ENCODE results near the gene CDH24.
"Not testable (repeated sequence)": the region's sequence is repeated elsewhere in the genome, so short reads cannot be mapped to it uniquely, and the experiment has no call there.

The CDH24 gene

GRCh38 chr14:23006544-23007419, 50.5 kb downstream of the CDH24 start:
- intact Hi-C loops (cut with DNase I) = no loop called here
- peak; percentile 96 to 99 (median 98) for DNase-seq

GRCh38 chr14:23006188-23006534, 51.2 kb downstream of the CDH24 start:
- no peak for DNase-seq
- intact Hi-C loops (cut with DNase I) = no loop called here

GRCh38 chr14:23005451-23006187, 51.7 kb downstream of the CDH24 start:
- intact Hi-C loops (cut with DNase I) = no loop called here

DNA sequence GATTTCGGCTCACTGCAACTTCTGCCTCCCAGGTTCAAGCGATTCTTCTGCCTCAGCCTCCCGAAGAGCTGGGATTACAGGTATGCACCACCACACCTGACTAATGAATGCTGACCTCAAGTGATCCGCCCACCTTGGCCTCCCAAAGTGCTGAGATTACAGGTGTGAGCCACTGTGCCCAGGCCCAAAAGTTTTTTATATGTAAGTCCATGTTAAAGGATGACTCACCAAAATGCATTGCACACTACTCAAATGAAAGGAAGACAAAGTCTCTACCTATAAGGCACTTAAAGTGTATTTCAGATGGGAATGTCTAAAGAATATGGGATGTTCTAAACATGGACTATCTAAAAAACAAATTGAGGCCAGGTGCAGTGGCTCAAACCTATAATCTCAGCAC, 53.0 kb downstream of the CDH24 start:
- intact Hi-C loops (cut with DNase I) = not testable (repeated sequence)

More at GRCh38 chr14:23005451-23006187, 51.7 kb downstream of the CDH24 start:
- DNase-seq = no peak

DNA sequence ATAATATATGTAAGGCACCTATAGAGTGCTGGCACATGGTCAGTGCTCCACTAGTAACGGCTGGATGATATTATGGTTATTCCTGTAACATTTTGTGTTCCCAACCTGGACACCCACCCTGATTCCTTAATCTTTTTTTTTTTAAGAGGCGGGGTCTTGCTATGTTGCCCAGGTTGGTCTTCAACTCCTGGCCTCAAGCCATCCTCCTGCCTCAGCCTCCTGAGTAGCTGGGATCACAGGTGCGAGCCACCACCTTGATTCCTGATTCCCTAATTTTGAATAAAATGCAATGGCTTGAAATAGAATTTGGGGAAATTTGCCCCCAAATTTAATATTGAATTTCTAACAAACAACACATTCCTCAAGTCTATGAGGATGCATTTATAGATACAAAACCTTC, 54.7 kb downstream of the CDH24 start:
- intact Hi-C loops (cut with DNase I) = no loop called here
- no peak for DNase-seq

More for the DNA sequence above, 53.0 kb downstream of the CDH24 start:
- not testable (repeated sequence) for DNase-seq

DNA sequence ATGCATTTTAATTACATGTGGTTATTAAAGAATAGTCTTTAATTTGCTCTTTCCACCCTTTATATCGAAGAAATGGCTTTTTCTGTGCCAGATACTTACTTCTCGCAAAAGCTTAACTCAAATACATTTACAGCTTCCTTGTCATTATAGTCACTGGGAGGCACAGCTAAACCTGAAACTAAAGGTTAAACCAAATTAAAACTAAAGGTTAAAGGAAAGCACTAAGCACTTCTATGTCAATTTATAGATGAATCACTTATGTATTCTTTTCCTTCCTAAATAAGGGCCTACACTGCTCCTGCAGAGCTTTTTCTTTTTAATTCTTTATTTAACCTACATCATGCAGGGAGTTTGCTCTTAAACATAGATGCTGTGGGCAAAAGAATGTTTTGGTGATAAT, 56.5 kb downstream of the CDH24 start:
- DNase-seq = no peak
- intact Hi-C loops (cut with DNase I) = no loop called here

DNA sequence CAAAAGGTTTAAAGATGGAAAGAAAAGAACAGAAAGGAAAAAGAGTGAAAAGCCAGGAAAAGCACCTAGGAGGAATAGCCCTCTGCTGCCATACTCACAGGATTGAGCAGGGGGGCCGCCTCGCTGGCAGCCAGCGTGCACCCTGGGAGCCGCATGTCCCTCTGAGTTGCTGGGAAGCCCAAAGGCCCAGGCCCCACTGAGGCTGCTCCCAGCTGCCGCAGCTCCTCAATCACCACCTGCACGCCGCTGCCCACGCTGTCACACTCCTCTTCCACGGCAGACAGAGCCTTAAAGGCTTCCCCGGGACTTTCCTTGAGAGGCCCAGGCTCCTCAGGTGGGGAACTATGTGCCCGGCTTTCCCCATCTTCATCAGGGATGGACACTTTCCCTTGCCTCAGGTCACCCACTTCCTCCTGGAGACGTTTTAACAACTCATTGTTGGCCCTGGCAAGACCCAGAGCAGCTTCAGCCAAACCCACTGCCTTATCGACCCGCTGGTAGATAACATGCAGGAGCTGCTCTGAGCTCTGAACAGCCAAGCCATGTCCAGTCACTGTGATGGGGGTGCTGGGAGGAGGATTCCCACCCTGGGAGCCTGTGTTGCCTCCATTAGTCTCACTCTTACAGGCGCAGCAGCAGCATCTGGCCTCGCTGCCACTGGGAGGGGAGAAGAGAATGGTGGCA, 58.8 kb downstream of the CDH24 start:
- intact Hi-C loops (cut with DNase I) = no loop called here
- no peak for DNase-seq

GRCh38 chr14:22997676-22998323, 59.5 kb downstream of the CDH24 start:
- no peak for DNase-seq
- intact Hi-C loops (cut with DNase I) = no loop called here

All from head of caudate nucleus (tissue), 42 donors.